RPMI8226 (cell line): ENCODE measurements around the gene BTBD10.
"Not testable (repeated sequence)": the region's sequence is repeated elsewhere in the genome, so short reads cannot be mapped to it uniquely, and the experiment has no call there.

Experiments used
- DNase-seq: peaks from one replicate; pipeline ENCODE4 v3.0.0-alpha.2; 2015

BTBD10 gene

DNA sequence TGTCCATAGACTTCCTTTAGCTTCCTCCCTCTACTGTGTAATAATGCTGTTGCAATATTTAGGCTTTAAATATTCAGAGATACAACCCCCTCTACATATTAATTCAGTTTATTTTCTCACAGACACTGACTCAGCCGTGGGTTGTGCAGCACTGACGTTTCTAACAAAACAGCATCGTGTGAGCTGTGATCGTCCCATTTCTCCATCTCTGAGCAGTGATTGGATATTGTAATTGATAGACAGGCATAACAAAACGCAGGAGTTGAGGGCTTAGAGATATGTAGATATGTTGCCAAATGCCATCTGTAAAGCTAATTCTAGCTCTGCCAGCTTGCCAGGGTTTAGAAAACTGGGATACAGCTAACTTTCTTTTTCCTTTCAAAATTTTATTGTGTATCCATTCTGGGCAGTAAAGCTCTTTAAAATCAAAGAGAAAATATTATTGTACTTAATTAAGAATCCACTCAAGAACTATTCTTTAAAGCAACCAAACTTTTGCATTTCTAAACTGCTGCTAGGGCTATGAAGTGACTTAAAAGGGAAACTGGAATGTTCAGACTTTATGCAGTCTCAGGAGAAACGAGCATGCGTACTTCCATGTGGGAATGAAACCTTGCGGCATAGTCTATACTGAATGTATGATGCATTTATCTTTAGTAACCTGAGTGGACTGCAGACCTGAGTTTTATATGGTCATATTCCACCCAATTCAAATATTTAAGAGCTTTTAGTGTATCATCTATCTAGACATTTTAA is 22.7 kb downstream of the BTBD10 start:
- no peak for DNase-seq

DNA sequence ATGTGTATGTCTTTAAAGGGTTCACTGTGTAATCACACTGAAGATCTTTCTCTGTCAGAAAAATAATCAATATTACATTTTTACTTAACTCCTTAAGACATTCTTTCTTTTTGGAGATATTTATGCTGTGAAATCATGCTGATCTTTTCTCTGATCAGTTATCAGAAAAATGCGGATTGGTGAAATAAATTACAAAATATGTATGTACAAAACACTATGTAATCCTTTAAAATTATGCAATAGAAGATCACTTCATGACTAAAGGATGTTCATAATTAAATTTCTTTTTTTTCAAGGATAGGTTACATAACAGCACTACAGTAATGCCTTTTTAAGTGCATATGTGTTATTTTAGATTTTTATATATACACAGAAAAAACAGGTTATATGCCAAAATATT is 24.7 kb downstream of the BTBD10 start:
- DNase-seq = no peak

DNA sequence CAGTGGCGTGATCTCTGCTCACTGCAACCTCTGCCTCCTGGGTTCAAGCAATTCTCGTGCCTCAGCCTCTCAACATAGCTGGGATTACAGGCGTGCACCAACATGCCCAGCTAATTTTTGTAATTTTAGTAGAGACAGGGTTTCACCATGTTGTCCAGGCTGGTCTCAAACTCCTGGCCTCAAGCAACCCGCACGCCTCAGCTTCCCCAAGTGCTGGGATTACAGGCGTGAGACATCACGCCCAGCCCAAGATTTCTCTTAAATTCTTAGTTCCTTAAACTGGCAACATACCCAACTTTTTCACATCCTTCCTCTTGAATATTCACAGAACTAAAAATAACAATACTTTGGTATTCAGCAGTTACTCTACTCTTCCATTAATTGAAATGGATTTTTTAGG is 26.2 kb downstream of the BTBD10 start:
- not testable (repeated sequence) for DNase-seq

DNA sequence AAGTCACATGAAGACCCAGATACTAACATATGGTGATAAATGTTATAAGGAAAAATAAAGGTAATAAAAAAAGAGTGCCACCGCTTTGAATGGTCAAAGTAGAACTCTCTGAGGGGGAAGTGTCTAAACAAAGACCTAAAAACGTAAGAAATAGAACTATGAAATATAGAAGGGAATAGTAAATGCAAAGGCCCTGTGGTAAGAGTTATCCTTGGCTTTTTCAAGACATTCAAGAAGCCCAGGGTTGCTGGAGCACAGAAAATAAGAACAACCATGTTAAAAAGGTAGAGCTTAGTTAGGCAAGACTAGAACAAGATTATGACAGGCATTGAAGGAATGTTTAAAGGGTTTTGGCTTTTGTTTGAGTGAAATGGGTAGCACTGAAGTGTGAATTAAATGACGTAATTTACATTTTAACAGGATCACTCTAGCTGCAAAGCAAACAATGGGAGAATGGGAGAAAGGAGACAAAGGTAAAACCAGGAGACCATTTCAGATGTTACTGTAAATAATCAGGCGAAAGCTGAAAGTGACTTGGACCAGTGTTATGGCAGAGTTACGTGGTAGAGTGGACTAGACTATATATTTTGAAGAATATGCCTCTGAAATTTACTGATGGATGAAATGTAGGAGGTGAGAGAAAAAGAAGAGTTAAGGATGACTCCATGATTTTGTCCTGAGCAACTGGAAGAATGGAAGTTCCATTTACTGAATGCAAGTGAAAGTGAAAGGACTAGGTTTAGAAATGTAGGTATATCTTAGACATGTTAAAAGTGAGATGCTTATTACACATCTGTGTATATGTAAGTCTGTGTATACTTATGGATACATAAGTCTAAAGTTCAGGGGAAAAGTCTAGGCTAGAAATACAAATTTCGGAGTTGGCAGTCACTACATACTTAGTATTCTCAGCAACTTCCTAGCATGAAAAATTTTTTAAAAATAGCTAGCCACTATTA is 28.5 kb downstream of the BTBD10 start:
- no peak for DNase-seq

DNA sequence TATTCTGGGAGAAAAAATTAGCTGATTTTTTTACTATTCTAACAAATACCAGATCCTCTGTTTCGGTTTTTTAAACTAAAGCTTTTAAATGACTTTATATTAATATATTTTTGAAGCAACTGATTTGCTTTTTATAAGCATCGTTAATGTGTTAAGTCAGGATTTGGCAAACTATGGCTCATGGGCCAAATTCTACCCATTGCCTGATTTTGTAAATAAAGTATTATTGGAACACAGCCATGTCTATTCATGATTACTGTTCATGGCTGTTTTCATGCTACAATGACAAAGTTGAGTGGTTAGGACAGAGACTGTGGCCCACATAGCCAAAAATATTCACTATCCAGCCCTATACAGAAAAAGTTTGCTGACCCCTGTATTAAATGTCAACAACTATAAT is 29.6 kb downstream of the BTBD10 start:
- no peak for DNase-seq

- no peak for DNase-seq
Observed at GRCh38 chr11:13429836-13430235, 33.2 kb downstream of the BTBD10 start.

GRCh38 chr11:13429288-13429687 is 33.7 kb downstream of the BTBD10 start:
- no peak for DNase-seq

GRCh38 chr11:13427440-13427839 is 35.6 kb downstream of the BTBD10 start:
- no peak for DNase-seq

DNA sequence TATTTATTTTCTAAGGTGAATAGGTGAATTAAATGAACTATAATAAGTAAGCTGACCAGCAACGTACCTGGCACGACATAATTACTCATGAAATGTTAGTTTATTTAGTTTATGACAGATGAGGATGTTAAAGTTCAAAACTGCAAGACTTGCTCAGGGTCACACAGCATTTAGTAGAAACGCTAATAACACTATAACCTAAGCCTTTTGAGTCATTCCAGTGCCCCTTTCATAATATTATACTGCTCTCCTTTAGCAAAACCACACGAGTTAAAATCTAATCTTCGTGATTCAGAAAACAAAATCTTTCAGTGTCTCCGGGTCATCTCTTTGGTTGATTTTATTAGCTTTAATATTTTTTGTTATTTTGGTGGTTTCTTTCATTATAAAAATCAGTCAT is 39.6 kb downstream of the BTBD10 start:
- DNase-seq = no peak

- DNase-seq = no peak
Observed at GRCh38 chr11:13421561-13421960, 41.5 kb downstream of the BTBD10 start.

GRCh38 chr11:13415201-13415600 is 47.8 kb downstream of the BTBD10 start:
- no peak for DNase-seq

DNA sequence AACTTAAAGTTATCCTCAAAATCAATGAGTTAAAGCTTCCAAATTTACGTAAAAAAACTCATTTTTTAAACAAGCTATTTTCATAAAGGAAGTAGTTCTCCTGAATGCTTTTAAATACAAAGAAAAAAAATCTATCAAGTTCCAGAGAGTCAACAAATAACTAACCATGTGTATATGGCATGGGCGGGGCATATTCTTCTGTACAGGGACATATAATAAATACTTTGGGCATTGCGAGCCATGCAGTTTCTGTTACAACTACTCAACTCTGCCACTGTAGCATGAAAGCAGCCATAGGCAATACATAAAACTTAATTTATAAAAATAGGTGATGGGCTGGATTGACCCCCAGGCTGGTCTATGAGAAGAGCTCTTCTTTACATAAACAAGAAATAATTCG is 57.8 kb downstream of the BTBD10 start:
- no peak for DNase-seq

- not testable (repeated sequence) for DNase-seq
Observed at GRCh38 chr11:13398335-13398734, 64.7 kb downstream of the BTBD10 start.

DNA sequence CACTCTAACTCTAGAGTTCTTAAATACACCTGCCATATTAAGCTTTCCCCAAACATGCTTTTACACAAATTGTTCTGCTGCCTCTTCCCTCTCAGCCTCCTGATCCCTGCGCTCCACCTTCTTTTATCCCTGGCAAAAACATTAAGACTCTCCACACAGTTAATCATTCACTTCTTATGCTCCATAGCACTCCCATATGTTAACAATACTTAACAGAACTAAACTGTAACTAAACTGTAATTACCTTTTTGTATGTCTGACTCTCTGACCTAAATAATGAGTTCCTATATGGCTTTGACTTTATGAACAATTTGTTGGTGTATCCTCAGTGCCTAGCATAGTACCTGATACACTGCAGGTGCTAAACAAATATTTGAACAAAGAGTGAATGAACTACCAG is 71.8 kb downstream of the BTBD10 start:
- no peak for DNase-seq

DNA sequence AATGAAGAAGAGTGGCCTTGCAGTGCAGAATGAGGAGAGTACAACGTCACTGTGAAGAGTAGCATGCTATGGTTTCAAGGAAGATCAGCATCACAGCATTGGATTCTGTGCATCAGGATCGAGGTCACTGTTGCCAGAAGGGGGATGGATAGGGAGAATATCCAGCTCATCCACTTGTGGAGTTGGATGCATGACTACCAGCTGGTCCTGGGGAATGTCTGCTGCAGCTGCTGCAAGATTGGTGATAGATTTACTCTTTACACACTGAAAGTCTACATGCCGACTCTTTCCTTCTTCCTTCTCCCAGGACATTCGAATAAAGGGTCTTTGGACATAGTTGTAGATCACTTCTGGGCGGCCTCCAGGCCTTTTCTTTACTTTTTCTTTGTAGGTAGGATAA is 74.3 kb downstream of the BTBD10 start:
- no peak for DNase-seq

GRCh38 chr11:13386567-13386966 is 76.5 kb downstream of the BTBD10 start:
- no peak for DNase-seq

DNA sequence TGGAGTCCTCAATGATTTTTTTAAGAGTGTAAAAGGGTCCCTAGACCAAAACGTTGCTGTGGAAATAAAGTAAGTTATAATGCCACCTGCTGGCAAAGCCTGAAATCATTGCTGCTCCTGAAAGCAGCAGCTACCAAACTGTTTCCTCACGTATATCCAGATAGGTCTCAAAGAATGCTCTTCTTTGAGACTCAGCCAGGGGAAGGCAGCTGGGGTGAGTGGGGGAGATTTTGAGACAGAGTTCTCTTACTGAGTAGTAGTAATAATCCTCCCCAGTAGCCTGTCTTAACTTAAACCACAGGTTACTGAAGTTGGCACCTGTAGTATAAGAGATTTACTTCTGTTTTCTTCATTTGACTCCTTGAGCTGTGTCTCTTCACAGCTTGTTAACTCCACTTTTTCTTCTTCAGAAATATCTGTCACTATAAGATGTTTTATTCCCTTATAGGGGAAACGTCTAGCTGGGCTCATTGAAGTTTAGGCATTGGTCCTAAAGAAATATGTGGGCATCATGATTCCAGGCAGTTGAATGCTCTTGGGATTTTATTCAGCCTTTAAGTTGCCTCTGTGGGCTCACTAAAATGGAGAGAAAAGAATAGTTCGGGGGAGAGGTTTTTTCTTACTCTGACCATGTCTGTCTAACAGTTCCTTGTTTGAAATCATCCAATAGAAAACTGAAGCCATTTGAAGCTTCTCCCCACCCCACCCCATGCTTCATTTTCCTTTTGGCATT is 77.9 kb downstream of the BTBD10 start:
- DNase-seq = peak; percentile 27

GRCh38 chr11:13382751-13383150 is 80.3 kb downstream of the BTBD10 start:
- DNase-seq = no peak

GRCh38 chr11:13380731-13381130 is 82.3 kb downstream of the BTBD10 start:
- no peak for DNase-seq

DNA sequence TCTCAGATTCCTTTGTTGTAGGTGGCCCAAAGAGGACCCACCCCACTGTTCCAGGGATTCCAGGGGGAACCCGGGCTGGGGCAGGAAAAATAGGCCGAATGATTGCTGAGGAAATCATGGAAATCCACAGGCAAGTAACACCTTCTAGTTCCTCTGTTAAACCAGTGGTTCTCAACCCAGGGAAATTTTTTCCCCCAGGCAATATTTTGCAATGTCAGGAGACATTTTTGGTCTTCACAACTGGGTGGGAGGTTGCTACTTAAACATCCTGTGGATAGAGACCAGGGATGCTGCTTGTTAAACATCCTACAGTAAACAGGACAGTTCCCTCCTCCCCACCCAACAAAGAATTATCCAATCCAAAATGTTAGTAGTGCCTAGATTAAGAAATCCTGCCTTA is 84.7 kb downstream of the BTBD10 start:
- no peak for DNase-seq

DNA sequence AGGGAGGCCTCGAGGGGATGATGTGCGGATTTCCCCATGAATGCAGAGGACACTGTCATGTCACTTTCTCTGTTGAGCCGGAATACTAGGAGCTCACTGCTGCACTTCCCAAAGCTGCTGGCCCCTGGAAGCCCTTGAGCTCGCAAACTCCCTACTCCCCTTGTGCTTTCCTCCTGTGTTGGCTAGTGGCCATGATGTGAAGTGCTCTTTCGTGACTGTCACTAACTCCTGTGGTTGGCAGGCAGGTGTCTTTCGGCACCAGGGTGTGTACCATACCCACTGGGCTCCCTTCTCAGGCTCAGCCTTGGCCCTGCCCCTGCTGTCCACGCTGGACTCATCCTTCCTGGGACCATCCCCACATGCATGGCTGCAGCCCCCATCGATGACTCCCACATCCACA is 86.2 kb downstream of the BTBD10 start:
- DNase-seq = no peak

DNA sequence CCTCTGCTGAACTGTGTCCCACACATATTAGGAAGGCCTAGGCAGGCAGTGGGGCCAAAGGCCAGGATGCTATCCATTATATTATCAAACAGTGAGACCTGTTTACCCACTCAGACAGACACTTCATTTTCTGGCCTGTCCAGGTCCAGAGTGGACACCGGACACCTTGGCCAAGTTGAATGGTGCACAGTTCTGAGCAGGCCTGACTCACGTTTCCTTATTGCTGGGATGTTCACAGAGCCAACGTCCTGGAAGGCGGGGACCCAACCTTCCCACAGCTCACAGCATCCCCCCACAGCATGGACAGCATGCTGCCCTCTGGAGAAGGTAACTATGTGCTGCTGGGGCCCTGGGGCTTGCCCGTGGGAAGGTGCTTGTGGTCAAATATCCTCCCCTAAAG is 86.6 kb downstream of the BTBD10 start:
- no peak for DNase-seq

DNA sequence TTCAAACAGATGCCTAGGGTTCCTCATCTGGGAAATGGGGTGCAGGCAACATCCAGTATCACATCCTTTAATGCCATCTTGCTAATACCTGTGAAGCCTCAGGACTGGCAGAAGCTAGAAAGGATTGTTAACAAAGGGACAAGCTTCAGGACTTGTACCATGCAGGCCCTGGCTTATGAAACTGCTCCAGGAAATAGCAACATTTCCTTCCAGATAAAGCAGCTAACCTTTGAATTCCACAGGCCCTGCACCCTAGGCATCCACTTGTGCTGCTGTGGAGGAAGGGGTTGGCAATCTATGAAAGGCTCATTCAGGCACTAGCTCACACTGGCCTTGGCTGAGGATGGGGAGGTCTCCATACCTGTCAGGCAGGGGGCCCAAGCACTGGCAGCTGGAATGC is 87.2 kb downstream of the BTBD10 start:
- DNase-seq = no peak
